Measurements from ENCODE around the gene ERI3. TPM values are rescaled to one million over a fixed set of nuclear protein-coding genes. Genes with fewer than 3 reads are reported as not detected.
A peak's percentile ranks its signal among the peaks of the same experiment; 100 is the strongest.

The ERI3 gene
- total RNA-seq, 4 donors from 2014 or later: 11.2 to 30.4 (median 20.8) TPM

- WGBS, 2 donors (ENCODE audit: low coverage in 1 of 2): 65% methylated on average over 3 of the region's 3 CpGs; no CpG with 5 or more reads in 1 of the 2 donors
Measured at GRCh38 chr1:44239961-44240371, 115.1 kb downstream of the ERI3 start.

GRCh38 chr1:44239331-44239960 is 115.6 kb downstream of the ERI3 start:
- DNase-seq: peak; percentile 35
- no peak overlapping the region for H3K4me3 ChIP-seq
- in situ Hi-C loops (cut with MboI; ENCODE audit: low pct_ligation_motif_present in 1 of 4, low pct_unique_long_range_greater_than_20kb in 1 of 4, low sequenced_read_pairs in 3 of 4): no loop called here
- 22 to 57% methylated on average over 4 to 8 of the region's 8 CpGs for WGBS, 2 donors (ENCODE audit: low coverage in 1 of 2)
- TF ChIP-seq CTCF (IDR thresholded peaks at IDR 0.05): peak in 2 of 5 experiments; percentile 16 to 36
- TF ChIP-seq EP300 (IDR thresholded peaks at IDR 0.05; ENCODE audit: low read depth): no peak
- TF ChIP-seq POLR2AphosphoS5 (IDR thresholded peaks at IDR 0.05): peak in 1 of 3 donors; percentile 13
- no peaks in the 10 kb centered on the region for H3K27me3 ChIP-seq
- intact Hi-C loops (cut with DNase I; ENCODE audit: low total_unique reads): no loop called here
- H3K9me3 ChIP-seq: no peaks in the 10 kb centered on the region
- peak overlapping the region; percentile 71 to 89 (median 83) for H3K27ac ChIP-seq
- H3K4me1 ChIP-seq: peaks cover 43 to 50% (median 45%) of the 10 kb centered on the region in 4 donors
- H3K36me3 ChIP-seq: no peaks in the 10 kb centered on the region

More at GRCh38 chr1:44239961-44240371, 115.1 kb downstream of the ERI3 start:
- in situ Hi-C loops (cut with MboI; ENCODE audit: low pct_ligation_motif_present in 1 of 4, low pct_unique_long_range_greater_than_20kb in 1 of 4, low sequenced_read_pairs in 3 of 4): no loop called here
- intact Hi-C loops (cut with DNase I; ENCODE audit: low total_unique reads): no loop called here
- Histone ChIP-seq H3K4me3 (no peak overlapping the region), H3K36me3 (no peaks in the 10 kb centered on the region), H3K27ac (peak overlapping the region; percentile 71 to 89 (median 83)), H3K9me3 (no peaks in the 10 kb centered on the region), H3K27me3 (no peaks in the 10 kb centered on the region), H3K4me1 (peaks cover 43 to 50% (median 45%) of the 10 kb centered on the region in 4 donors)
- peak; percentile 44 for DNase-seq
- no peak for TF ChIP-seq POLR2A (IDR thresholded peaks at IDR 0.05)
- peak; percentile 78 for TF ChIP-seq EP300 (IDR thresholded peaks at IDR 0.05; ENCODE audit: low read depth)
- TF ChIP-seq POLR2AphosphoS5 (IDR thresholded peaks at IDR 0.05): peak; percentile 50 to 74 (median 73)
- TF ChIP-seq CTCF (IDR thresholded peaks at IDR 0.05): no peak

- Histone ChIP-seq H3K36me3 (no peaks in the 10 kb centered on the region), H3K9me3 (no peaks in the 10 kb centered on the region), H3K4me1 (peaks cover 43 to 50% (median 45%) of the 10 kb centered on the region in 4 donors), H3K4me3 (no peak overlapping the region), H3K27me3 (no peaks in the 10 kb centered on the region), H3K27ac (peak overlapping the region; percentile 71 to 89 (median 83))
- intact Hi-C loops (cut with DNase I; ENCODE audit: low total_unique reads) (no loop called here), in situ Hi-C loops (cut with MboI; ENCODE audit: low pct_ligation_motif_present in 1 of 4, low pct_unique_long_range_greater_than_20kb in 1 of 4, low sequenced_read_pairs in 3 of 4) (no loop called here)
- no peak for DNase-seq
- TF ChIP-seq EP300 (IDR thresholded peaks at IDR 0.05; ENCODE audit: low read depth) (no peak), POLR2A (IDR thresholded peaks at IDR 0.05) (no peak), POLR2AphosphoS5 (IDR thresholded peaks at IDR 0.05) (no peak), CTCF (IDR thresholded peaks at IDR 0.05) (no peak)
- WGBS, 2 donors (ENCODE audit: low coverage in 1 of 2): 55 to 71% methylated on average over 3 to 4 of the region's 4 CpGs
Measured at GRCh38 chr1:44238660-44239059, 116.4 kb downstream of the ERI3 start.

- peak overlapping the region; percentile 71 to 89 (median 83) for H3K27ac ChIP-seq
- no peaks in the 10 kb centered on the region for H3K9me3 ChIP-seq
- no peaks in the 10 kb centered on the region for H3K36me3 ChIP-seq
- WGBS, 2 donors (ENCODE audit: low coverage in 1 of 2): 0 to 32% methylated on average over 1 to 30 of the region's 33 CpGs
- peak; percentile 89 for DNase-seq
- H3K4me1 ChIP-seq: peaks cover 43 to 50% (median 45%) of the 10 kb centered on the region in 4 donors
- intact Hi-C loops (cut with DNase I; ENCODE audit: low total_unique reads): no loop called here
- no peak overlapping the region for H3K4me3 ChIP-seq
- in situ Hi-C loops (cut with MboI; ENCODE audit: low pct_ligation_motif_present in 1 of 4, low pct_unique_long_range_greater_than_20kb in 1 of 4, low sequenced_read_pairs in 3 of 4): no loop called here
- no peaks in the 10 kb centered on the region for H3K27me3 ChIP-seq
- TF ChIP-seq CTCF (IDR thresholded peaks at IDR 0.05): peak; percentile 69 to 87 (median 79)
- TF ChIP-seq EP300 (IDR thresholded peaks at IDR 0.05; ENCODE audit: low read depth): peak; percentile 25
- TF ChIP-seq POLR2A (IDR thresholded peaks at IDR 0.05): no peak
- TF ChIP-seq POLR2AphosphoS5 (IDR thresholded peaks at IDR 0.05): peak; percentile 55 to 69 (median 64)
Measured at GRCh38 chr1:44237721-44238457, 117.2 kb downstream of the ERI3 start.
